Lower lobe of right lung (tissue), 2 donors: Measurements from ENCODE around the gene MCRIP2. TPM values are rescaled to one million over a fixed set of nuclear protein-coding genes. Genes with fewer than 3 reads are reported as not detected.

ENCODE experiments used
- ATAC-seq, 2 donors: fragments of 200-7000 bp; cut with Tn5 transposase; one replicate each; pipeline ENCODE4 v1.9.1; 2020 to 2022; ENCODE audit warnings: mild to moderate bottlenecking in 2 of 2, moderate library complexity in 2 of 2
- DNase-seq: peaks from one replicate; pipeline ENCODE4 v3.0.0-alpha.2; 2020
- H3K27ac ChIP-seq: fragments of 200-600 bp; one replicate; pipeline ENCODE4 v1.8.0; 2022
- H3K27me3 ChIP-seq: fragments of 200-600 bp; one replicate; pipeline ENCODE4 v1.8.0; 2022; ENCODE audit warnings: low read depth
- H3K36me3 ChIP-seq: fragments of 200-600 bp; one replicate; pipeline ENCODE4 v1.8.0; 2022; ENCODE audit warnings: mild to moderate bottlenecking
- H3K4me1 ChIP-seq: fragments of 200-600 bp; one replicate; pipeline ENCODE4 v1.8.0; 2022
- H3K4me3 ChIP-seq: fragments of 200-600 bp; one replicate; pipeline ENCODE4 v1.8.0; 2022; ENCODE audit warnings: mild to moderate bottlenecking
- H3K9me3 ChIP-seq: fragments of 200-600 bp; one replicate; pipeline ENCODE4 v1.8.0; 2022
- CTCF ChIP-seq: fragments of 200-600 bp; IDR thresholded peaks from one replicate; pipeline ENCODE4 v1.8.0; 2022; ENCODE audit warnings: antibody characterized with exemption, mild to moderate bottlenecking
- intact Hi-C: fragments of 100-400 bp; cut with DNase I; formaldehyde crosslinking; loops from one replicate; pipeline ENCODE4 v1.11.0; 2022
- total RNA-seq: library from RNA; stranded (reverse); fragmentation: NEBNext Ultra II Directional; extraction: Animal tissue kit (Norgen Biotek cat#: 25700); gene quantifications from one replicate; pipeline ENCODE4 v1.2.1, GENCODE V29; 2021
- donor health status: DM: no; HTN: yes; CAD: no; lungs with severe emphysema.

Gene MCRIP2
- total RNA-seq, 1 donor from 2014 or later: 47.7 TPM

DNA sequence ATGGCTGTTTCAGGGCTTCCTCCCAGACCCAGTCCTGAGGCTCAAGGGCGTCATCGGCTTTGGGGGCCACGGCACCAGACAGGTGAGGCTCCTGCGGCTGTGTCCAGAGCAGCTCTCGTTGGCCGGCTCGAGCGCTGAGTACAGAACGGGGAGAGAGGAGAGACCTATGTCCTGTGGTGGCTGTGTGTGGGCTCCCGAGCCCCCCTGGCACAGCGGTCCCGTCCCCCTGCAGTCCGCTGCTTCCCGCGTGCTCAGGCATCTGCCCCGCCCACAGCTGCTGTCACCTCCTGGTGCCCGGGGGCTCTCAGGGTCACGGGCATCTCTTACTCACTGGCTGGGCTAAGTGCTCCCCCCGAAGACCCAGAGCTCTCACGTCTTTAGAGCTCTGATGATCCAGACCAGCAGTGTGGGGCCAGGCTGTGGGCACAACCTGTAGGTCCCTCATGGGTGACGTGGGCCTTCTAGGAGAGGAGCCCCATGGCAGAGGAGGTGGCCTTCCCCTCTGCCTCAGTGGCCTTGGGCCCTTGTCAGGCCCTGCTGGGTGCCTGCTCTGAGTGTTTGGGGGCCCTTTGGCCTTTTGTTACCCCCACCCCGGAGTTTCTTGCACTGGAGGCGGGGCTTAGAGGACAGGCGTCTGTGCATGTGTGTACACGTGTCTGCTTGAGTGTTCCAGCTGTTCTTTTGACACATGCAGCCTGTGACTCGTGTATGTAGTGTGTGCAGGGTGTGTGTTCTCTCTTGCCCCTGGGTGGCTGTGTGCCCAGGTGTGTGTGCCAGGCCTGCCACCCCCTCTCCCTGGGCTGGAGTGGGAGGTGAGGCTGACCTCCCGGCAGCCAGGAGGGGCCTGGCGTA, 11.1 kb downstream of the MCRIP2 start:
- DNase-seq: no peak
- Histone ChIP-seq H3K36me3 (peaks cover 15% of the 10 kb centered on the region), H3K4me1 (peaks cover 20% of the 10 kb centered on the region), H3K27ac (no peak overlapping the region), H3K9me3 (no peaks in the 10 kb centered on the region), H3K27me3 (no peaks in the 10 kb centered on the region), H3K4me3 (no peak overlapping the region)
- no peak for ATAC-seq
- no peak for TF ChIP-seq CTCF
- intact Hi-C loops: no loop called here

DNA sequence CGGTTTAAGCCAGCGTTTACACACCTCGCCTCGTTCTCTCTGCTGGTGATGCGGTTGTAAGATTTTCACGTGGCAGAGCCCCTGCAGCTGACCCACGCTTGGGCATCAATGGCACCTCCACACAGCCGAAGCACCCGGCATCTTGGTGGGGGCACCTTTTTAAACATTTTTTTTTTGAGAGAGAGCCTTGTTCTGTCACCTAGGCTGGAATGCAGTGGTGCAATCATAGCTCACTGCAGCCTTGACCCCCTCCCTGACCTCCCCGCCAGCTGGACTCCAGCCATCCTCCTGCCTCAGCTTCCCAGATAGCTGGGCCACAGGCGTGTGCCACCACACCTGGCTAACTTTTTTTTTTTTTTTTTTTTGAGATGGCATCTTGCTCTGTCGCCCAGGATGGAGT, 12.4 kb downstream of the MCRIP2 start:
- H3K4me1 ChIP-seq: peaks cover 10% of the 10 kb centered on the region
- H3K27me3 ChIP-seq: no peaks in the 10 kb centered on the region
- ATAC-seq (no peak), DNase-seq (no peak)
- no peak overlapping the region for H3K4me3 ChIP-seq
- peaks cover 26% of the 10 kb centered on the region for H3K36me3 ChIP-seq
- TF ChIP-seq CTCF: no peak
- H3K27ac ChIP-seq: no peak overlapping the region
- H3K9me3 ChIP-seq: no peaks in the 10 kb centered on the region
- intact Hi-C loops: no loop called here

DNA sequence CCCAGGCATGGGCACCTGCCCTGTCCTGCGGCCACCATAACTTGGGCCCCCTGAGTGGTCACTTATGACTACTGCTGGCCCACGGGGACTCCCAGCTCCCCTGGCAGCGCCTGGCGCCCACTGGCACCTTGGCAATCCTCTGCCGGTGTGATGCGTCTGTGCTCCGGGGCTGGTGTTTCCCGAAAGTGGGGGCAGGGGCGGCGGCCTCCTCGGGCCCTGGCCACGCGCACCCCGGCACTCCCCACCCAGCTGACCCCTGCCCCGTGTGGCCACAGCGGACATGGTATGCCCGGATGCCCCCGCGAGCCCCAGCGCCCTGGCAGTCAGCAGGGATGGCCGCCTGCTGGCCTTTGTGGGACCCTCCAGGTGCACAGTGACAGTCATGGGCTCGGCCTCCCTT, 15.9 kb downstream of the MCRIP2 start:
- H3K27ac ChIP-seq: no peak overlapping the region
- H3K9me3 ChIP-seq: no peaks in the 10 kb centered on the region
- peaks cover 16% of the 10 kb centered on the region for H3K4me1 ChIP-seq
- TF ChIP-seq CTCF: no peak
- DNase-seq: no peak
- no peak overlapping the region for H3K4me3 ChIP-seq
- intact Hi-C loops: no loop called here
- H3K27me3 ChIP-seq: no peaks in the 10 kb centered on the region
- ATAC-seq: no peak
- H3K36me3 ChIP-seq: peaks cover 26% of the 10 kb centered on the region

DNA sequence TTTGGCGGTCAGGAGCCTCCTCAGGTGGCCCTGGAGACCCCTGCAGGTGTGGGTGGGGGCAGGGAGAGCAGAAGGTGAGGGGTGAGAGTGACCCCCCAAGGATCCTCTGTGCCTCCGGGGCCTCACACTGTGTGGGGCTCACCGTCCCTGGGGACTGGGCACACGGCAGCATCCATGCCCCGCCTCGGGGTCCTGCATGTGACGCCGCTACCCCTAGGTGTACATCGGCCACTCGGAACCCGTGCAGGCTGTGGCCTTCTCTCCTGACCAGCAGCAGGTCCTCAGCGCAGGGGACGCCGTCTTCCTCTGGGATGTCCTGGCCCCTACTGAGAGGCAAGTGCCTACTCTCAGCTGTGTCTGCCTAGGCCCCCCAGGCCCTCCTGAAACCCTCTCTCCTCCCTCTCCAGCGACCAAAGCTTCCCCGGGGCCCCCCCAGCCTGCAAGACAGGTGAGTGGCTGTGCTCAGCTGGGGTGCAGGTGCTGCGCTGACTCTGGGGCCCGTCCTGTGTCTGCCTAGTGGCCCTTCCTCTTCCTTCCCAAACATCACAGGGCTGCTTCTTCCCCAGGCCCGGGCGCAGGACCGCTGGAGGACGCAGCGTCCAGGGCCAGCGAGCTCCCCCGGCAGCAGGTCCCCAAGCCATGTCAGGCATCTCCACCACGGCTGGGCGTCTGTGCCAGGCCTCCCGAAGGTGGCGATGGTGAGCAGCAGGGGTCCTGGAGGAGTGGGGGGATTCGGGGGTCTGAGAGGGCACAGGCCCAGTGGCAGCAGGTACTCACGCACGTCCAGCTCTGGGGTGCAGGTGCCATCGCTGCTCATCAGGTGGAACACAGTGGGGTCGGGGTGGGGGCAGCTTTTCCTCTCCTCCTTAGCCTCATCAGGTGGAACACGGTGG, 17.3 kb downstream of the MCRIP2 start:
- DNase-seq (no peak), ATAC-seq (no peak)
- Histone ChIP-seq H3K4me3 (no peak overlapping the region), H3K36me3 (peaks cover 20% of the 10 kb centered on the region), H3K27ac (no peak overlapping the region), H3K4me1 (peaks cover 16% of the 10 kb centered on the region), H3K27me3 (no peaks in the 10 kb centered on the region), H3K9me3 (no peaks in the 10 kb centered on the region)
- intact Hi-C loops: no loop called here
- TF ChIP-seq CTCF: no peak

GRCh38 chr16:659618-660017, 18.0 kb downstream of the MCRIP2 start:
- no peaks in the 10 kb centered on the region for H3K9me3 ChIP-seq
- H3K27ac ChIP-seq: no peak overlapping the region
- no peak for ATAC-seq
- H3K4me3 ChIP-seq: no peak overlapping the region
- intact Hi-C loops: no loop called here
- peaks cover 16% of the 10 kb centered on the region for H3K4me1 ChIP-seq
- DNase-seq: no peak
- H3K27me3 ChIP-seq: no peaks in the 10 kb centered on the region
- peaks cover 18% of the 10 kb centered on the region for H3K36me3 ChIP-seq
- no peak for TF ChIP-seq CTCF
